Effector memory CD4-positive, alpha-beta T cell (primary cell): ENCODE results near the gene ARL8B.

Experiments
- DNase-seq, 3 donors: peaks; one replicate each; pipeline ENCODE4 v3.0.0-alpha.2; 2020
- H3K27ac ChIP-seq: 2 replicates; pipeline ENCODE4 v1.7.0; 2013; ENCODE audit warnings: mild to moderate bottlenecking, low read length, moderate library complexity; ENCODE audit not compliant: insufficient read depth, poor library complexity, severe bottlenecking
- H3K27me3 ChIP-seq: replicated peaks from 2 replicates; pipeline ENCODE4 v1.7.0; 2013; ENCODE audit warnings: mild to moderate bottlenecking, low read length; ENCODE audit not compliant: insufficient read depth, control insufficient read depth, poor library complexity, severe bottlenecking
- H3K36me3 ChIP-seq: 2 replicates; pipeline ENCODE4 v1.7.0; 2013; ENCODE audit warnings: mild to moderate bottlenecking, low read length, moderate library complexity; ENCODE audit not compliant: control insufficient read depth, insufficient read depth
- H3K4me1 ChIP-seq: 2 replicates; pipeline ENCODE4 v1.7.0; 2013; ENCODE audit warnings: low read length, mild to moderate bottlenecking; ENCODE audit not compliant: control insufficient read depth, insufficient read depth, poor library complexity, severe bottlenecking
- H3K4me3 ChIP-seq: 2 replicates; pipeline ENCODE4 v1.7.0; 2013; ENCODE audit warnings: low read length, low read depth, mild to moderate bottlenecking; ENCODE audit not compliant: insufficient read depth, poor library complexity, severe bottlenecking
- H3K9me3 ChIP-seq: 2 replicates; pipeline ENCODE4 v1.7.0; 2013; ENCODE audit warnings: mild to moderate bottlenecking, low read length, moderate library complexity; ENCODE audit not compliant: control insufficient read depth

The ARL8B gene

DNA sequence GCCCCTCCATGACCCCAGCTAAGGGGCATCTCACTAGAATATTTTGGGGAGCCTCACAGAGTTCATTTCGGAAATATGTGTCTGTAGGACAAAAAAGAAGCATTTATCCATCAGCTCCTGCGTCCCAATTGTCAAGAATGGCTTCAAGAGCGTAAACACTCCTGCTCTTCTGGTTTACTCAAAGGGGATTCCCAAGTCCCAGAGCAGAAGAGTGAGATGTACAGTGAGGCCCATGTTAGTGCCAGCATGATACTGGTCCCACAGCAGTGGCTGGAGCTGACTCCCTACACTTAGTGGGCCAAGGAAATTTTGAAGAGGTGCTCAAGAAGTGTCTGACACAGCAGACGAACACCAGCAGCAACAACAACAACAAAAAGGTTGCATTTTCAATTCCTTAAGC, 34.9 kb upstream of the ARL8B start:
- no peak for DNase-seq
- Histone ChIP-seq H3K36me3 (no peaks in the 10 kb centered on the region), H3K27ac (no peak overlapping the region)

DNA sequence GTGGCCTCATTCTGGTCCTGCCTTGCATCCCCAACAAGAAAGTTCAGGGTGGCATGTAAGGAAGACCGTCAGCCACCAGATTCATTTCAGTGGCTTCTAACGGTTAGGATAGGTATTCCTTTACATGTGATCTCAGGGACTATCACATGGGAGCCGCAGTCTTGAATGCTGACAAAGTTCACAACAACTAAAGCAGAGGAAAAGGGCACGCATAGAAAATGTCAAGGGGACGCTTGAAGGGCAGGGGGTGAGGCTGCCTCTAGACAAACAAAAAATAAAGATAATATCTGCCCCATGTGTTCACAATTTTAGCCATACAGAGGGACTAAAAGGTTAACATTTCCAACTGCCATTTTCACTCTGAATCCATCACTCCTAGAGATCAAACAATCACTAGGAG, 31.9 kb upstream of the ARL8B start:
- no peaks in the 10 kb centered on the region for H3K4me1 ChIP-seq
- no peak for DNase-seq
- no peaks in the 10 kb centered on the region for H3K36me3 ChIP-seq
- no peak overlapping the region for H3K4me3 ChIP-seq
- peaks cover 3% of the 10 kb centered on the region for H3K27me3 ChIP-seq
- H3K9me3 ChIP-seq = no peaks in the 10 kb centered on the region
- no peak overlapping the region for H3K27ac ChIP-seq

More for the DNA sequence above, 34.9 kb upstream of the ARL8B start:
- no peaks in the 10 kb centered on the region for H3K4me1 ChIP-seq
- no peak overlapping the region for H3K4me3 ChIP-seq
- no peaks in the 10 kb centered on the region for H3K27me3 ChIP-seq
- H3K9me3 ChIP-seq = no peaks in the 10 kb centered on the region

DNA sequence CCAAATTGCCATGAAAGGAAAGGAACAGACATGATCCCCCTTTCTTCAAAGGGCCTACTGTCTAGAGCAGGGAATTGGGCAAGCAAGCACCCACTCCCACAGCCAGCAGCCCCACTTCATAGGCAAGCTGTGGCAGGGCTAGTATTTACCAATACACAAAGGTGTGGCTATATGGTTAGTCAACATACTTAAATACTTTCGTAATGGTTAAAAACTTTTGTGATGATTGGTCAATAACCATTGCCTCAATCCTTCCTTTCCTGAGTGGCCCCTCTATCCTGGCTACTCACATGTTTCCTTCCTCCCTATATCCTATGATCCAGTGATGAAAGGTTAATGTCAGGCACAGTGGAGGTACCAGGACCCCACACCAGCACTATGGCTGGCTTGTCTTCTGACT, 30.1 kb upstream of the ARL8B start:
- DNase-seq = no peak
- H3K27ac ChIP-seq = no peak overlapping the region
- no peak overlapping the region for H3K4me3 ChIP-seq
- H3K4me1 ChIP-seq = no peaks in the 10 kb centered on the region
- H3K27me3 ChIP-seq = peaks cover 3% of the 10 kb centered on the region
- no peaks in the 10 kb centered on the region for H3K9me3 ChIP-seq
- no peaks in the 10 kb centered on the region for H3K36me3 ChIP-seq

GRCh38 chr3:5093731-5094130, 28.4 kb upstream of the ARL8B start:
- Histone ChIP-seq H3K27ac (no peak overlapping the region), H3K4me1 (no peaks in the 10 kb centered on the region), H3K4me3 (no peak overlapping the region), H3K9me3 (no peaks in the 10 kb centered on the region), H3K27me3 (peaks cover 3% of the 10 kb centered on the region), H3K36me3 (no peaks in the 10 kb centered on the region)
- DNase-seq = no peak

DNA sequence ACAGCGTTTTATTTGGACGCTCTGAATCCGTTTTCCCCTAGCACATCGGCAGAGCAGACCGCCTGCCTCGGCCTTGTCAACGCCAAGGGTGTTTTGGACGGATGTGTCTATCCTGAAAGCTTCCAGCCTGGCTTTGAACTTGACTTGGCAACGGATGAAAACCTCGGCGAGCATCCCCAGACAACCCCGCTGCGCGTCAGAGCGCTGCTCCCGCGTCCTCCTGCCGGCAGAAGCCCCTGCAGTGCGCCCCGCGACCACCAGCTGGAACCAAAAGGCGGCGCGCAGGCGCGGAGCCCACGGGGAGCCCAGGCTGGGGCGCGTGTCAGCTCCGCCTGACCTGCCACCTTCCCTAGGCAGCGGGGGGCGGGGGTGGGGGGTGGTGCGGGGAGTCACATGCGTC, 26.2 kb upstream of the ARL8B start:
- no peaks in the 10 kb centered on the region for H3K36me3 ChIP-seq

GRCh38 chr3:5096336-5097008, 25.6 kb upstream of the ARL8B start:
- Histone ChIP-seq H3K36me3 (no peaks in the 10 kb centered on the region), H3K9me3 (no peaks in the 10 kb centered on the region), H3K4me1 (no peaks in the 10 kb centered on the region), H3K4me3 (no peak overlapping the region), H3K27me3 (peaks cover 3% of the 10 kb centered on the region), H3K27ac (no peak overlapping the region)
- DNase-seq = no peak

More for the DNA sequence above, 26.2 kb upstream of the ARL8B start:
- Histone ChIP-seq H3K9me3 (no peaks in the 10 kb centered on the region), H3K4me1 (no peaks in the 10 kb centered on the region), H3K27me3 (peaks cover 3% of the 10 kb centered on the region), H3K4me3 (no peak overlapping the region), H3K27ac (no peak overlapping the region)
- DNase-seq = no peak

GRCh38 chr3:5098346-5098745, 23.7 kb upstream of the ARL8B start:
- Histone ChIP-seq H3K9me3 (no peaks in the 10 kb centered on the region), H3K27me3 (peaks cover 3% of the 10 kb centered on the region), H3K36me3 (no peaks in the 10 kb centered on the region), H3K4me3 (no peak overlapping the region), H3K27ac (no peak overlapping the region), H3K4me1 (no peaks in the 10 kb centered on the region)
- no peak for DNase-seq

GRCh38 chr3:5102532-5102931, 19.6 kb upstream of the ARL8B start:
- DNase-seq = no peak

DNA sequence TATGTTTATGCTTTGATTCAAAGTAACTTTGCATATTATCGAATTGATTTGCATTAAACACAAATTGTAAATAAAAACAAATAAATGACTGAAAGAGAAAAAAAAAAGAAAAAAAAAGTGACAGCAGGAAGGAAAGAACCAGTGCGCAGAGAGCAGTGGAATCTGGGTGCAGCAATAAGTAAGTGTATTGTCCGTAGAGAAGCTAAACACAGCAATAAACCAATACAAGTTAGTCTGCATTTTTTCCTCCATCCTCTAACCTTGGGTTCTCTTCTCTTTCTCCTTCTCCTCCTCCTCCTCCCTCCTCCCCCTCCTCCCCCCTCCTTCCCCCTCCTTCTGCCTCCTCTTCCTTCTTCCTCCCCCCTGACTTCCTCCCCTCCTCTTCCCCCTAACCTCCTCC, 18.3 kb upstream of the ARL8B start:
- Histone ChIP-seq H3K27ac (no peak overlapping the region), H3K4me1 (no peaks in the 10 kb centered on the region), H3K36me3 (no peaks in the 10 kb centered on the region), H3K27me3 (no peaks in the 10 kb centered on the region), H3K9me3 (no peaks in the 10 kb centered on the region), H3K4me3 (no peak overlapping the region)
- no peak for DNase-seq

More at GRCh38 chr3:5102532-5102931, 19.6 kb upstream of the ARL8B start:
- Histone ChIP-seq H3K9me3 (no peaks in the 10 kb centered on the region), H3K27ac (no peak overlapping the region), H3K27me3 (no peaks in the 10 kb centered on the region), H3K4me1 (no peaks in the 10 kb centered on the region), H3K36me3 (no peaks in the 10 kb centered on the region), H3K4me3 (no peak overlapping the region)

GRCh38 chr3:5105050-5105449, 17.0 kb upstream of the ARL8B start:
- no peaks in the 10 kb centered on the region for H3K27me3 ChIP-seq
- H3K27ac ChIP-seq = no peak overlapping the region
- H3K4me1 ChIP-seq = no peaks in the 10 kb centered on the region
- H3K36me3 ChIP-seq = no peaks in the 10 kb centered on the region
- no peak for DNase-seq
- no peaks in the 10 kb centered on the region for H3K9me3 ChIP-seq
- no peak overlapping the region for H3K4me3 ChIP-seq
